Keratinocyte (primary cell): ENCODE results near the gene DRGX. TPM values are rescaled to one million over a fixed set of nuclear protein-coding genes. Genes with fewer than 3 reads are reported as not detected.

Experiments used
- DNase-seq: peaks from one replicate; pipeline ENCODE4 v3.0.0-alpha.2; 2011; ENCODE audit warnings: low read depth, missing footprints, low spot score
- FAIRE-seq: peaks from 2 replicates; lab custom pipeline; 2011; peaks lifted over from hg19 to GRCh38; lab: Jason Lieb, UNC
- H2AFZ ChIP-seq: 2 replicates; pipeline ENCODE4 v1.6.0; 2012; ENCODE audit warnings: low read length, control low read depth, inconsistent platforms; ENCODE audit not compliant: control insufficient read depth
- H3K27ac ChIP-seq: 2 replicates; pipeline ENCODE4 v1.5.1; 2011; ENCODE audit warnings: low read length; ENCODE audit not compliant: control insufficient read depth, insufficient read depth
- H3K27me3 ChIP-seq: 3 replicates; pipeline ENCODE4 v1.6.0; 2011; ENCODE audit warnings: low read length; ENCODE audit not compliant: control insufficient read depth, insufficient read depth; ENCODE audit errors: extremely low read depth
- H3K36me3 ChIP-seq, 2 experiments: 2 replicates in 1 of 2; 3 replicates in 1 of 2; pipeline ENCODE4 v1.5.1; 2011; ENCODE audit warnings: low read length in 2 of 2, mild to moderate bottlenecking in 1 of 2; ENCODE audit not compliant: control insufficient read depth in 2 of 2, insufficient read depth in 2 of 2; ENCODE audit errors: extremely low read depth in 1 of 2
- H3K4me1 ChIP-seq: 3 replicates; pipeline ENCODE4 v1.5.1; 2011; ENCODE audit warnings: low read length; ENCODE audit not compliant: control insufficient read depth, insufficient read depth; ENCODE audit errors: extremely low read depth
- H3K4me2 ChIP-seq: 3 replicates; pipeline ENCODE4 v1.6.0; 2011; ENCODE audit warnings: low read depth, low read length; ENCODE audit not compliant: control insufficient read depth, insufficient read depth; ENCODE audit errors: extremely low read depth
- H3K4me3 ChIP-seq, 3 experiments: fragments of 200-600 bp in 1 of 3; sonication (generic) in 1 of 3; 2 replicates in 2 of 3; 3 replicates in 1 of 3; pipeline ENCODE4 v1.5.1; 2011 to 2016; ENCODE audit warnings: low read length in 3 of 3, mild to moderate bottlenecking in 3 of 3, control low read depth in 2 of 3, inconsistent platforms in 1 of 3, low read depth in 1 of 3, mixed read lengths in 1 of 3, mixed run types in 1 of 3, moderate library complexity in 1 of 3; ENCODE audit not compliant: control insufficient read depth in 2 of 3, insufficient read depth in 2 of 3; ENCODE audit errors: extremely low read depth in 1 of 3
- H3K79me2 ChIP-seq: 2 replicates; pipeline ENCODE4 v1.6.0; 2012; ENCODE audit warnings: low read length; ENCODE audit not compliant: control insufficient read depth, insufficient read depth
- H3K9ac ChIP-seq: 3 replicates; pipeline ENCODE4 v1.6.0; 2011; ENCODE audit warnings: low read length; ENCODE audit not compliant: control insufficient read depth, insufficient read depth; ENCODE audit errors: extremely low read depth
- H3K9me1 ChIP-seq: 3 replicates; pipeline ENCODE4 v1.6.0; 2011; ENCODE audit warnings: low read length; ENCODE audit not compliant: control insufficient read depth, insufficient read depth; ENCODE audit errors: extremely low read depth
- H3K9me3 ChIP-seq: 2 replicates; pipeline ENCODE4 v1.5.1; 2012; ENCODE audit warnings: low read depth, low read length; ENCODE audit not compliant: control insufficient read depth
- H4K20me1 ChIP-seq: 3 replicates; pipeline ENCODE4 v1.6.0; 2011; ENCODE audit warnings: low read length; ENCODE audit not compliant: control insufficient read depth, insufficient read depth; ENCODE audit errors: extremely low read depth
- CTCF ChIP-seq, 3 experiments: IDR thresholded peaks in 1 of 3; conservative IDR thresholded peaks in 1 of 3; optimal IDR thresholded peaks in 1 of 3; 2 replicates in 2 of 3; 3 replicates in 1 of 3; pipeline versions ENCODE3 to v1.5.1; 2011; ENCODE audit warnings: low read length in 3 of 3, mild to moderate bottlenecking in 3 of 3, moderate library complexity in 2 of 3, control low read depth in 1 of 3, inconsistent platforms in 1 of 3; ENCODE audit not compliant: insufficient read depth in 2 of 3; ENCODE audit errors: extremely low read depth in 1 of 3
- EZH2 ChIP-seq: IDR thresholded peaks from one replicate; pipeline ENCODE4 v1.6.1; 2012; ENCODE audit warnings: inconsistent platforms, mild to moderate bottlenecking, low read length, moderate library complexity
- dilution Hi-C: fragments of 300-500 bp; cut with MboI; formaldehyde crosslinking; loops from one replicate; pipeline ENCODE4 v1.7.0; 2020; ENCODE audit warnings: low sequenced_read_pairs; ENCODE audit not compliant: extremely low pct_ligation_motif_present
- polyA plus RNA-seq, 5 experiments: library from polyadenylated mRNA; depleted of rRNA in 3 of 5; stranded (reverse) in 3 of 5; stranded (forward) in 1 of 5; unstranded in 1 of 5; fragments of >200 nt; gene quantifications; 1 replicate in 1 of 5; 2 replicates in 3 of 5; 3 replicates in 1 of 5; pipeline versions ENCODE4 v1.2.1 to v1.2.3, GENCODE V29; 2011 to 2012; ENCODE audit warnings: missing spikeins in 2 of 5, low read depth in 1 of 5, low replicate concordance in 1 of 5

The DRGX gene
- polyA plus RNA-seq, 1 donor (not counting 4 experiments of a cell fraction or from before 2014, with no cell fraction given): not detected

- DNase-seq (no peak), FAIRE-seq (no peak)
- TF ChIP-seq EZH2 (no peak), CTCF (optimal IDR thresholded peaks at IDR 0.05 in 1 of 3, IDR thresholded peaks at IDR 0.05 in 1 of 3, conservative IDR thresholded peaks at IDR 0.05 in 1 of 3; ENCODE audit: extremely low read depth in 1 of 3, insufficient read depth in 2 of 3, low read length in 3 of 3) (no peak)
- no peak overlapping the region for H2AFZ ChIP-seq
- no peaks in the 10 kb centered on the region for H3K9me3 ChIP-seq
- no peak overlapping the region for H3K4me3 ChIP-seq
- no peaks in the 10 kb centered on the region for H3K36me3 ChIP-seq
- no peak overlapping the region for H3K9ac ChIP-seq
- no peaks in the 10 kb centered on the region for H3K79me2 ChIP-seq
- H3K27ac ChIP-seq: no peak overlapping the region
- H3K4me2 ChIP-seq: no peak overlapping the region
- H4K20me1 ChIP-seq: no peaks in the 10 kb centered on the region
- dilution Hi-C loops: no loop called here
- no peaks in the 10 kb centered on the region for H3K27me3 ChIP-seq
- no peaks in the 10 kb centered on the region for H3K9me1 ChIP-seq
- no peaks in the 10 kb centered on the region for H3K4me1 ChIP-seq
Measured at GRCh38 chr10:49356181-49356580, 39.7 kb downstream of the DRGX start.

GRCh38 chr10:49355221-49355620 is 40.7 kb downstream of the DRGX start:
- Histone ChIP-seq H3K36me3 (no peaks in the 10 kb centered on the region), H3K4me2 (no peak overlapping the region), H3K9me3 (no peaks in the 10 kb centered on the region), H3K27ac (no peak overlapping the region), H3K9me1 (no peaks in the 10 kb centered on the region), H3K9ac (no peak overlapping the region), H3K4me3 (no peak overlapping the region), H3K4me1 (no peaks in the 10 kb centered on the region), H3K79me2 (no peaks in the 10 kb centered on the region), H2AFZ (no peak overlapping the region), H4K20me1 (no peaks in the 10 kb centered on the region), H3K27me3 (no peaks in the 10 kb centered on the region)
- dilution Hi-C loops: no loop called here
- TF ChIP-seq CTCF (optimal IDR thresholded peaks at IDR 0.05 in 1 of 3, IDR thresholded peaks at IDR 0.05 in 1 of 3, conservative IDR thresholded peaks at IDR 0.05 in 1 of 3; ENCODE audit: extremely low read depth in 1 of 3, insufficient read depth in 2 of 3, low read length in 3 of 3): no peak
- FAIRE-seq: no peak
- DNase-seq: no peak
